ENCODE results near the gene ADA. TPM values are rescaled to one million over a fixed set of nuclear protein-coding genes. Genes with fewer than 3 reads are reported as not detected.

ADA gene
- total and polyA plus RNA-seq, 9 of the 15 experiments (the other 6 are each of a cell fraction or from before 2014, with no cell fraction given) = 2.4 to 26.1 (median 5.3) TPM

GRCh38 chr20:44627364-44628010 lies 24.0 kb downstream of the ADA start:
- DNase-seq (ENCODE audit: extremely low read depth in 1 of 4, low spot score in 3 of 4) = peak; percentile 35 to 56 (median 51)
- intact Hi-C loops (cut with micrococcal nuclease) = no loop called here
- H3K27ac ChIP-seq (ENCODE audit: extremely low read depth, low read depth, low read length) = no peak overlapping the region; the same call in 2 of the 3 replicates
- peaks cover 11 to 14% of the 10 kb centered on the region in 2 experiments; a peak in 4 of 5 replicates for H3K4me1 ChIP-seq (replicated peaks in 1 of 2; ENCODE audit: control insufficient read depth in 2 of 2, insufficient read depth in 2 of 2, low read length in 2 of 2)
- H3K4me2 ChIP-seq (ENCODE audit: insufficient read depth, low read length) = peak overlapping the region; percentile 33; the same call in 1 of the 2 replicates
- no peak; the same call in 1 of the 3 replicates for ATAC-seq
- peaks cover 0 to 7% of the 10 kb centered on the region in 2 experiments; a peak in 3 of 5 replicates for H3K27me3 ChIP-seq (ENCODE audit: control insufficient read depth in 2 of 2, insufficient read depth in 2 of 2, low read length in 2 of 2)
- 0 out of 2 replicates have a peak, but pooled peaks cover 5% of the 10 kb centered on the region for H4K20me1 ChIP-seq (replicated peaks; ENCODE audit: control insufficient read depth, insufficient read depth, low read length)
- 15% methylated on average over 11 of the region's 13 CpGs for WGBS (ENCODE audit: insufficient coverage, low coverage, missing lambda C conversion rate)
- no peak overlapping the region for H3K9ac ChIP-seq (ENCODE audit: insufficient read depth in 1 of 2, low read depth in 2 of 2, low read length in 2 of 2)
- ChIA-PET CTCF (ENCODE audit: low intra/inter-chr PET ratio) (no interaction called here), POLR2A (interaction anchor here (0.6 kb wide), 1 partner anchor 158 kb away, joined by 3 read pairs; no protein-coding TSS in a partner anchor)
- FAIRE-seq = no peak
- H3K9me1 ChIP-seq (ENCODE audit: control insufficient read depth, insufficient read depth, low read length) = no peaks in the 10 kb centered on the region
- no peaks in the 10 kb centered on the region for H3K36me3 ChIP-seq (ENCODE audit: control insufficient read depth, insufficient read depth, low read length)
- H3K9me3 ChIP-seq (replicated peaks; ENCODE audit: control insufficient read depth, insufficient read depth, low read depth, low read length) = no peaks in the 10 kb centered on the region
- in situ Hi-C loops (cut with MboI) = no loop called here
- H2AFZ ChIP-seq (ENCODE audit: low read depth, low read length) = no peak overlapping the region
- no peaks in the 10 kb centered on the region for H3K79me2 ChIP-seq (ENCODE audit: control insufficient read depth, insufficient read depth, low read length)
- H3K4me3 ChIP-seq = no peak overlapping the region
- no TSS peak for BruUV-seq (replicated peaks)
- TF ChIP-seq U2AF2 (optimal IDR thresholded peaks at IDR 0.05; ENCODE audit: low read depth, low read length) (no peak), ADNP (tag; IDR thresholded peaks at IDR 0.05) (peak; percentile 84), PHF20 (IDR thresholded peaks at IDR 0.05; ENCODE audit: partially characterized antibody) (no peak), FOSL1 (tag; conservative IDR thresholded peaks at IDR 0.05) (peak; percentile 80), PHF21A (IDR thresholded peaks at IDR 0.05; ENCODE audit: borderline replicate concordance, low read depth) (no peak), NCOR1 (IDR thresholded peaks at IDR 0.05) (peak; percentile 28; the same call in 1 of the 2 replicates), ZNF584 (CRISPR knock-in tag; IDR thresholded peaks at IDR 0.05; ENCODE audit: low read depth) (no peak), DPF2 (IDR thresholded peaks at IDR 0.05) (peak; percentile 62; the same call in 1 of the 2 replicates), CBFA2T3 (IDR thresholded peaks at IDR 0.05) (peak; percentile 81), RCOR1 (IDR thresholded peaks at IDR 0.05; ENCODE audit: borderline replicate concordance in 1 of 2, low read depth in 2 of 2, low read length in 2 of 2) (0 out of 4 replicates have a peak, but pooled peaks of 1 of the 2 experiments have one; percentile 6), JUND (IDR thresholded peaks at IDR 0.05; ENCODE audit: borderline replicate concordance, low read depth, low read length) (peak; percentile 17; the same call in 1 of the 2 replicates), JUND (tag; IDR thresholded peaks at IDR 0.05; ENCODE audit: borderline replicate concordance, low read depth, low read length) (no peak; the same call in 2 of the 3 replicates), PTTG1 (tag; IDR thresholded peaks at IDR 0.05; ENCODE audit: low read depth) (no peak), POLR2B (IDR thresholded peaks at IDR 0.05; ENCODE audit: low read depth, partially characterized antibody) (no peak), GATAD2A (IDR thresholded peaks at IDR 0.05) (no peak), TCF3 (CRISPR knock-in tag; IDR thresholded peaks at IDR 0.05) (peak; percentile 70), NUFIP1 (IDR thresholded peaks at IDR 0.05; ENCODE audit: partially characterized antibody) (no peak), E2F8 (IDR thresholded peaks at IDR 0.05; ENCODE audit: low read depth, partially characterized antibody) (no peak), ZBTB1 (CRISPR knock-in tag; IDR thresholded peaks at IDR 0.05; ENCODE audit: borderline replicate concordance, low read depth) (no peak), CGGBP1 (CRISPR knock-in tag; IDR thresholded peaks at IDR 0.05) (no peak), FOXK2 (conservative IDR thresholded peaks at IDR 0.05 in 1 of 2, IDR thresholded peaks at IDR 0.05 in 1 of 2; ENCODE audit: low read depth in 2 of 2) (no peak), ARID1B (IDR thresholded peaks at IDR 0.05) (peak; percentile 81)
